Small intestine (tissue), 7 donors: ENCODE measurements around the gene PLA2G4A. TPM values are rescaled to one million over a fixed set of nuclear protein-coding genes. Genes with fewer than 3 reads are reported as not detected.

Source experiments
- DNase-seq, 2 donors: peaks; one replicate each; pipeline versions ENCODE4 v3.0.0 to v3.0.0-alpha.2; 2013
- FAIRE-seq: peaks from 2 replicates; lab custom pipeline; 2012; peaks lifted over from hg19 to GRCh38; lab: Jason Lieb, UNC
- H3K27ac ChIP-seq, 3 donors: one replicate each; pipeline ENCODE4 v1.5.1; 2013; ENCODE audit warnings: low read length in 2 of 3, mild to moderate bottlenecking in 2 of 3, control low read depth in 1 of 3, inconsistent platforms in 1 of 3, low read depth in 1 of 3, moderate library complexity in 1 of 3
- H3K27me3 ChIP-seq, 3 donors: one replicate each; pipeline ENCODE4 v1.6.1; 2013; ENCODE audit warnings: low read length in 3 of 3, inconsistent platforms in 1 of 3; ENCODE audit not compliant: control insufficient read depth in 3 of 3, insufficient read depth in 3 of 3
- H3K36me3 ChIP-seq, 3 donors: one replicate each; pipeline ENCODE4 v1.6.1; 2013; ENCODE audit warnings: low read length in 3 of 3, inconsistent platforms in 1 of 3, low read depth in 1 of 3, mild to moderate bottlenecking in 1 of 3, moderate library complexity in 1 of 3; ENCODE audit not compliant: control insufficient read depth in 3 of 3, insufficient read depth in 2 of 3
- H3K4me1 ChIP-seq, 3 donors: one replicate each; pipeline ENCODE4 v1.6.1; 2013; ENCODE audit warnings: low read length in 2 of 3, inconsistent platforms in 1 of 3, low read depth in 1 of 3, mild to moderate bottlenecking in 1 of 3, moderate library complexity in 1 of 3; ENCODE audit not compliant: control insufficient read depth in 3 of 3, insufficient read depth in 2 of 3
- H3K4me3 ChIP-seq, 3 donors: one replicate each; pipeline ENCODE4 v1.5.1; 2013; ENCODE audit warnings: low read length in 3 of 3, control low read depth in 1 of 3, inconsistent platforms in 1 of 3, low read depth in 1 of 3, mild to moderate bottlenecking in 1 of 3, moderate library complexity in 1 of 3
- H3K9me3 ChIP-seq, 2 donors: one replicate each; pipeline ENCODE4 v1.6.1; 2013; ENCODE audit warnings: low read depth in 1 of 2, low read length in 1 of 2; ENCODE audit not compliant: control insufficient read depth in 2 of 2, insufficient read depth in 1 of 2
- WGBS, 3 donors: extraction: QIAGEN DNeasy Blood & Tissue Kit; methylation state at CpG; one replicate each; pipeline ENCODE4 v1.1.7; 2013; 5-methylcytosine and 5-hydroxymethylcytosine counted together
- polyA plus RNA-seq, 4 donors: library from polyadenylated mRNA; stranded (reverse) in 3 of 4; unstranded in 1 of 4; fragments of 200-250 nt in 3 of 4; fragments of 120-200 nt in 1 of 4; gene quantifications; one replicate each; pipeline versions ENCODE4 v1.2.1 to v1.2.3, GENCODE V29; 2013
- donor health status: healthy with polysubstance abuse.
- donor health status: control.
- donor health status: control.
- donor health status: Bipolar disorder and iron deficiency.
- donor health status: healthy.

PLA2G4A gene
- polyA plus RNA-seq, 4 donors = 11.3 to 22.8 (median 14.8) TPM

GRCh38 chr1:186849271-186849671 lies 20.5 kb downstream of the PLA2G4A start:
- Histone ChIP-seq H3K36me3 (no peaks in the 10 kb centered on the region), H3K9me3 (no peaks in the 10 kb centered on the region), H3K4me1 (peaks cover 3 to 8% (median 5%) of the 10 kb centered on the region in 3 donors), H3K4me3 (no peak overlapping the region), H3K27me3 (no peaks in the 10 kb centered on the region), H3K27ac (no peak overlapping the region)
- DNase-seq (no peak), FAIRE-seq (no peak)
- WGBS, 3 donors = 74 to 88% (median 79%) methylated on average over 5 of the region's 5 CpGs

DNA sequence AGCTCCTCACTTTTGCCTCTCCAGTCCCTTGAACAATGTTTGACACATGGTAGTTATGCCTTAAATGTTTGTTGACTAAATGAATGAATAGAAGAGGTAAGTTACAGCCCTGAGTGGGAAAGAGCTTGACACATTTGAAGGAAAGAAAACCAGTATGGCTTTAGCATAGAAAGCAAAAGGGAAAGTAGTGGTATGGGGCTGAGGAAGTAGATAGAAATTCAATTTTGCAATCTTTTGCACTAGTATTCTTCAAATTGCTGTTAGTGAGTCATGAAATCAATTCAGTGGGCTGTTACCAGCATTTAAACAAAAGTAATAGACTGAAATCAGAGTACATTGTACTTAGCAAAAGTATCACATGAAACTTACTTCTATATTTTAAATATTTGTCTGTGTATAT lies 21.1 kb downstream of the PLA2G4A start:
- Histone ChIP-seq H3K27me3 (no peaks in the 10 kb centered on the region), H3K27ac (no peak overlapping the region), H3K9me3 (no peaks in the 10 kb centered on the region), H3K4me1 (peaks cover 3 to 8% (median 5%) of the 10 kb centered on the region in 3 donors), H3K4me3 (no peak overlapping the region), H3K36me3 (no peaks in the 10 kb centered on the region)
- DNase-seq (no peak), FAIRE-seq (no peak)

- no peaks in the 10 kb centered on the region for H3K27me3 ChIP-seq
- no peak overlapping the region for H3K4me3 ChIP-seq
- H3K9me3 ChIP-seq = peaks cover 0 to 2% of the 10 kb centered on the region in 2 donors
- H3K36me3 ChIP-seq = no peaks in the 10 kb centered on the region
- FAIRE-seq = no peak
- no peak for DNase-seq
- no peak overlapping the region for H3K27ac ChIP-seq
- no peaks in the 10 kb centered on the region for H3K4me1 ChIP-seq
- 40 to 50% (median 44%) methylated on average over 4 of the region's 4 CpGs for WGBS, 3 donors
Measured at GRCh38 chr1:186854102-186854501, 25.4 kb downstream of the PLA2G4A start.

DNA sequence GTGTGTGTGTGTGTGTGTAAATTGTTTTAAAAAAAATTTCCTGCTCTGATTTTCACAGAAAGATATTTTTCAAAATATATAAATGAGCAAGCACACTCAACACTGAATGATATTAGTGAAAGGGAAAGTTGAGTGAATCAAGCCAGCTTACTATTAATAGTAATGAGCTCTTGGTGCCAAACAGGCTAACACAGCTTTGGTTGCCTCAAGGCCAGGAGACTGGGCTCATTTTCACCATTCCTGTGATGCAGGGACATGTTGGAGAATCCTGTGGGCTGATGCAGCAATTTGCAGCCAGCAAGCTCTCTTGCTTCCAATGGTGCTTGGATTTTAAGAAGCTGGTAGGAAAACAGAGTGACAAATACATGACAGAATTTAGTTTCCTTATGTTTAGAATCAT lies 30.2 kb downstream of the PLA2G4A start:
- DNase-seq (no peak), FAIRE-seq (no peak)
- Histone ChIP-seq H3K27me3 (no peaks in the 10 kb centered on the region), H3K36me3 (no peaks in the 10 kb centered on the region), H3K9me3 (peaks cover 0 to 2% of the 10 kb centered on the region in 2 donors), H3K4me3 (no peak overlapping the region), H3K4me1 (no peaks in the 10 kb centered on the region), H3K27ac (no peak overlapping the region)

DNA sequence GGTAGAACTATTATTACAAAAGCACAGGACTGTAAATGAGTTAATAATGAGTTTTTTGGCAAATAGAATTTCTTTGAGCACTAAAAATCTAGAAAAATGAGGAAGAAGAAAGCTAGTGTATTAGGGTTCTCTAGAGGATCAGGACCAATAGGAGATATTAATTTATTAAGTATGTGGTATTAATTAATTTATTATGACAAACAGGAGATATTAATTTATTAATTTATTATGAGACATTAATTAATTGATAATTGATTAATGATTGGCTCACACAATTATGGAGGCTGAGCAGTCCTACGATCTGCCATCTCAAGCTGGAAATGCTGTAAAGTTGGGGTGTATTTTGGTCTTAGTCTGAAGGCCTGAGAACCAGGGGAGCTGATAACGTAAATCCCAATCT lies 31.2 kb downstream of the PLA2G4A start:
- H3K4me1 ChIP-seq = no peaks in the 10 kb centered on the region
- H3K36me3 ChIP-seq = no peaks in the 10 kb centered on the region
- H3K27me3 ChIP-seq = no peaks in the 10 kb centered on the region
- WGBS, 3 donors = 85 to 90% (median 85%) methylated on average over 2 of the region's 2 CpGs
- no peak overlapping the region for H3K4me3 ChIP-seq
- FAIRE-seq (peak; percentile 26), DNase-seq (no peak)
- H3K9me3 ChIP-seq = peaks cover 0 to 2% of the 10 kb centered on the region in 2 donors
- H3K27ac ChIP-seq = no peak overlapping the region

DNA sequence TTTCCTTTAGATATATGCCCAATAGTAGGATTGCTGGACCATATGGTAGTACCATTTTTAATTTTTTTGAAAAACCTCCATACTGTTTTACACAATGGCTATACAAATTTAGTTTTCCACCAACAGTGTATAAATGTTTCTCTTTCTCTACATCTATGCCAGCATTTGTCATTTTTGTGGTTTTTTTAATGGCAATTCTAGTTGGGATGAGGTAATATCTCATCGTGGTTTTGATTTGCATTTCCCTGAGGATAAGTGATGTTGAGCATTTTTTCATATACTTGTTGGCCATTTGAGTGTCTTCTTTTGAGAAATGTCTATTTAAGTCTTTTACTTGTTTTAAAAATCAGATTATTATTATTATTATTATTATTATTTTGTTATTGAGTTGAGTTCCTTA lies 35.5 kb downstream of the PLA2G4A start:
- no peak for FAIRE-seq
- Histone ChIP-seq H3K36me3 (no peaks in the 10 kb centered on the region), H3K27me3 (no peaks in the 10 kb centered on the region), H3K4me1 (no peaks in the 10 kb centered on the region), H3K4me3 (no peak overlapping the region), H3K9me3 (no peaks in the 10 kb centered on the region), H3K27ac (no peak overlapping the region)
- WGBS, 3 donors = 75 to 94% (median 76%) methylated on average over 1 of the region's 1 CpG
- DNase-seq = no peak

DNA sequence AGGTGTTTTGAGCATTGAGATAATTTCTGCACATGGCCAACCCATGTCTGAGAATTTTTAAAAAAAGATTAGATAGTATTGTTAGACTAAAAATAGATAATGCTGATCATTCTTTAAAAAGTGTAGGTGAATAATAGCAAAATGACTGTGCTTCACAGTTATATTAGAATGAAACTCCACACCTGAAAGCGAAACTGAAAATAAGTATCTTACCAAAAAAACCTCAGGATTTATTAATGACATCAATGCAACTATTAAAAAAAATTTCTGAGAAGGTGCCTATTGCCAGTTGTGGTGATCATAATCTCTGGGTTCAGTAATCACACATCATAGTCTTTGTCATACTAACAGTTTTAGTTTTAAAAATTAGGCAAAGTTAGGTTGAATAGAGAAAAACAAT lies 36.5 kb downstream of the PLA2G4A start:
- DNase-seq (no peak), FAIRE-seq (peak; percentile 84)
- Histone ChIP-seq H3K27ac (no peak overlapping the region), H3K9me3 (no peaks in the 10 kb centered on the region), H3K27me3 (no peaks in the 10 kb centered on the region), H3K4me3 (no peak overlapping the region), H3K36me3 (no peaks in the 10 kb centered on the region), H3K4me1 (no peaks in the 10 kb centered on the region)
- WGBS, 3 donors = 32 to 63% (median 53%) methylated on average over 1 of the region's 1 CpG

DNA sequence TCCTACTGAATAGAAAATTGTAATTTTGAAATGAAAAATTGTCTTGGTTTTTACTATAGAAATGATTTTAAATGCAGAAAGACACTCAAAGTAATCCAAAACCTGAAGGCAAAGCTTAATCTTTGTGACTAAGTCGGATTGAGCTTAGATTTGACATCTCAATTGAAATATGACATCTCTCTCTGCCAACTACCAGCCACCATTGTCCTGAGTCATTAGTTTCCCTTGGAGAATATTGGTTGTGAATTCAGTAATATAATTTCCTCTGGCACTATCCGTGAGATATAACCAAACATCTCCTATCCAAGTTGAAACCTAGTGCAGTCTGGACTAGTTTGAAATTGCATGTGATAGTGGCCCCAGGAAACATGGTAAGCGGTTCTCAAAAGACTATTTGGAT lies 37.1 kb downstream of the PLA2G4A start:
- 81 to 88% (median 84%) methylated on average over 3 of the region's 3 CpGs for WGBS, 3 donors
- H3K4me3 ChIP-seq = no peak overlapping the region
- no peaks in the 10 kb centered on the region for H3K9me3 ChIP-seq
- H3K27me3 ChIP-seq = no peaks in the 10 kb centered on the region
- no peaks in the 10 kb centered on the region for H3K4me1 ChIP-seq
- DNase-seq (no peak), FAIRE-seq (no peak)
- no peaks in the 10 kb centered on the region for H3K36me3 ChIP-seq
- no peak overlapping the region for H3K27ac ChIP-seq

DNA sequence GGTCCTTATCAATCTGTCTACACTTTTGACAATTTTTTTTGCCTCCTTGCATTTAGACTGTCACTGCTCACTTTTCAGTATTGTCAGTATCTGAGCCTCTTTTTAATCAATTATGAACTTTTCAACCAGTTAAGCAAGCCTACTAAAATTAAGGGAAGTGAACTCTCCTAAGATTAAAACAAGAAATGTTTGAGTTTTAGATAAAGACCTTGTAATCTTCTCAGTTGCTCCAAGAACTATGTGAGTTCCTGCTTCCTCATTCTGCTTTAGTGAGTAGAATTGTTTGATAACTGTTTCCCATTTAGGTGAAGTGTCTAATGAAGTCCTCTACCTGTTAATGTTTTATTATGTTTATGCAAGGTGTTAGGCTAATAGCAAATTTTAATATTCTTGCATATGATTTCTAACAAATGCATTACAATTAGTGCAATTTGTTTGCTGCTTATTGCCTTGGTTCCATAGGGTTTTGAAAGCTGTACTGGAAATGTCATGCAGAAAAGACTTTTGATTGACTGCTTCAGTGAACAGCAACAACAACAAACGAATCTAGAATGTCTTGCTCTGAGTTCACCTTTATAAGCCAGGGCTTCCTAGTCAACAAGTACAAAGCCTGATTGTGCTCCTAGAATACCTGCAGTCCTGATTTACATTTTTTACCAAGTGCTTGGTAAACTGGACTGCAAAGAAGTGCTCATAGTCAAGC lies 40.9 kb downstream of the PLA2G4A start:
- DNase-seq (no peak), FAIRE-seq (no peak)
- no peaks in the 10 kb centered on the region for H3K4me1 ChIP-seq
- H3K9me3 ChIP-seq = no peaks in the 10 kb centered on the region
- H3K27ac ChIP-seq = no peak overlapping the region
- H3K27me3 ChIP-seq = no peaks in the 10 kb centered on the region
- H3K4me3 ChIP-seq = no peak overlapping the region
- 41 to 57% (median 42%) methylated on average over 1 of the region's 1 CpG for WGBS, 3 donors
- H3K36me3 ChIP-seq = peaks cover 0 to 2% (median 0%) of the 10 kb centered on the region in 3 donors
